ENCODE data around the gene ADORA2A.

DNA sequence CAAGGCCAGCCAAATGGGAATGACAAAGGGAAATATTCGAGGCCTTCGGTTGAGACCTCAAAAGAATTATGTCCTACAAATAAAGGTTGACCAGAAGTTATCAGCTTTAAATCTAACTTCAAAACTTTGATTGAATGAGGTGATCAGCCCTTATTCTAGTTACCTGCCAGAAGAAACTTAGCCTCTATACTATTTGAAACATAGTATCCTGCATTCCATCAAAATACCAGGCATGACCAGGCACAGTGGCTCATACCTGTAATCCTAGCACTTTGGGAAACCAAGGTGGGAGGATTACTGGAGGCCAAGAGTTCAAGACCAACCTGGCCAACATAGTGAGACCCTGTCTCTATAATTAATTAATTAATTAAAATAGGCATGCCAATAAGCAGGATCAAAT, 44.3 kb upstream of the ADORA2A start:
- TF ChIP-seq ASH2L (IDR thresholded peaks at IDR 0.05; ENCODE audit: insufficient read length, low read depth, low read length) = no peak
- no peak for TF ChIP-seq RFX5 (IDR thresholded peaks at IDR 0.05; ENCODE audit: low read depth, low read length)
- TF ChIP-seq, protein P1, sequence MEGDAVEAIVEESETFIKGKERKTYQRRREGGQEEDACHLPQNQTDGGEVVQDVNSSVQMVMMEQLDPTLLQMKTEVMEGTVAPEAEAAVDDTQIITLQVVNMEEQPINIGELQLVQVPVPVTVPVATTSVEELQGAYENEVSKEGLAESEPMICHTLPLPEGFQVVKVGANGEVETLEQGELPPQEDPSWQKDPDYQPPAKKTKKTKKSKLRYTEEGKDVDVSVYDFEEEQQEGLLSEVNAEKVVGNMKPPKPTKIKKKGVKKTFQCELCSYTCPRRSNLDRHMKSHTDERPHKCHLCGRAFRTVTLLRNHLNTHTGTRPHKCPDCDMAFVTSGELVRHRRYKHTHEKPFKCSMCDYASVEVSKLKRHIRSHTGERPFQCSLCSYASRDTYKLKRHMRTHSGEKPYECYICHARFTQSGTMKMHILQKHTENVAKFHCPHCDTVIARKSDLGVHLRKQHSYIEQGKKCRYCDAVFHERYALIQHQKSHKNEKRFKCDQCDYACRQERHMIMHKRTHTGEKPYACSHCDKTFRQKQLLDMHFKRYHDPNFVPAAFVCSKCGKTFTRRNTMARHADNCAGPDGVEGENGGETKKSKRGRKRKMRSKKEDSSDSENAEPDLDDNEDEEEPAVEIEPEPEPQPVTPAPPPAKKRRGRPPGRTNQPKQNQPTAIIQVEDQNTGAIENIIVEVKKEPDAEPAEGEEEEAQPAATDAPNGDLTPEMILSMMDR (CRISPR knock-in tag; IDR thresholded peaks at IDR 0.05) = no peak
- no peak for TF ChIP-seq FOSL1 (CRISPR knock-in tag; IDR thresholded peaks at IDR 0.05; ENCODE audit: borderline replicate concordance)
- no peak for TF ChIP-seq SMAD9 (CRISPR knock-in tag; IDR thresholded peaks at IDR 0.05)
- TF ChIP-seq CEBPG (CRISPR knock-in tag; IDR thresholded peaks at IDR 0.05) = no peak
- TF ChIP-seq, protein P2, sequence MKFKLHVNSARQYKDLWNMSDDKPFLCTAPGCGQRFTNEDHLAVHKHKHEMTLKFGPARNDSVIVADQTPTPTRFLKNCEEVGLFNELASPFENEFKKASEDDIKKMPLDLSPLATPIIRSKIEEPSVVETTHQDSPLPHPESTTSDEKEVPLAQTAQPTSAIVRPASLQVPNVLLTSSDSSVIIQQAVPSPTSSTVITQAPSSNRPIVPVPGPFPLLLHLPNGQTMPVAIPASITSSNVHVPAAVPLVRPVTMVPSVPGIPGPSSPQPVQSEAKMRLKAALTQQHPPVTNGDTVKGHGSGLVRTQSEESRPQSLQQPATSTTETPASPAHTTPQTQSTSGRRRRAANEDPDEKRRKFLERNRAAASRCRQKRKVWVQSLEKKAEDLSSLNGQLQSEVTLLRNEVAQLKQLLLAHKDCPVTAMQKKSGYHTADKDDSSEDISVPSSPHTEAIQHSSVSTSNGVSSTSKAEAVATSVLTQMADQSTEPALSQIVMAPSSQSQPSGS (CRISPR knock-in tag; IDR thresholded peaks at IDR 0.05) = no peak
- no peak for TF ChIP-seq FOXM1 (CRISPR knock-in tag; IDR thresholded peaks at IDR 0.05)
- TF ChIP-seq, protein P3, sequence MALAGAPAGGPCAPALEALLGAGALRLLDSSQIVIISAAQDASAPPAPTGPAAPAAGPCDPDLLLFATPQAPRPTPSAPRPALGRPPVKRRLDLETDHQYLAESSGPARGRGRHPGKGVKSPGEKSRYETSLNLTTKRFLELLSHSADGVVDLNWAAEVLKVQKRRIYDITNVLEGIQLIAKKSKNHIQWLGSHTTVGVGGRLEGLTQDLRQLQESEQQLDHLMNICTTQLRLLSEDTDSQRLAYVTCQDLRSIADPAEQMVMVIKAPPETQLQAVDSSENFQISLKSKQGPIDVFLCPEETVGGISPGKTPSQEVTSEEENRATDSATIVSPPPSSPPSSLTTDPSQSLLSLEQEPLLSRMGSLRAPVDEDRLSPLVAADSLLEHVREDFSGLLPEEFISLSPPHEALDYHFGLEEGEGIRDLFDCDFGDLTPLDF (CRISPR knock-in tag; IDR thresholded peaks at IDR 0.05) = no peak
- TF ChIP-seq, protein P4, sequence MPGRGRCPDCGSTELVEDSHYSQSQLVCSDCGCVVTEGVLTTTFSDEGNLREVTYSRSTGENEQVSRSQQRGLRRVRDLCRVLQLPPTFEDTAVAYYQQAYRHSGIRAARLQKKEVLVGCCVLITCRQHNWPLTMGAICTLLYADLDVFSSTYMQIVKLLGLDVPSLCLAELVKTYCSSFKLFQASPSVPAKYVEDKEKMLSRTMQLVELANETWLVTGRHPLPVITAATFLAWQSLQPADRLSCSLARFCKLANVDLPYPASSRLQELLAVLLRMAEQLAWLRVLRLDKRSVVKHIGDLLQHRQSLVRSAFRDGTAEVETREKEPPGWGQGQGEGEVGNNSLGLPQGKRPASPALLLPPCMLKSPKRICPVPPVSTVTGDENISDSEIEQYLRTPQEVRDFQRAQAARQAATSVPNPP (CRISPR knock-in tag; IDR thresholded peaks at IDR 0.05) = no peak
- TF ChIP-seq NFE2L2 (IDR thresholded peaks at IDR 0.05; ENCODE audit: low read length) = no peak

All from HepG2 (cell line).